ENCODE data around the gene TCTN1. TPM values are rescaled to one million over a fixed set of nuclear protein-coding genes. Genes with fewer than 3 reads are reported as not detected.

Gene TCTN1
- total RNA-seq, 2 experiments from 2014 or later, result 5.0 to 5.5 TPM

DNA sequence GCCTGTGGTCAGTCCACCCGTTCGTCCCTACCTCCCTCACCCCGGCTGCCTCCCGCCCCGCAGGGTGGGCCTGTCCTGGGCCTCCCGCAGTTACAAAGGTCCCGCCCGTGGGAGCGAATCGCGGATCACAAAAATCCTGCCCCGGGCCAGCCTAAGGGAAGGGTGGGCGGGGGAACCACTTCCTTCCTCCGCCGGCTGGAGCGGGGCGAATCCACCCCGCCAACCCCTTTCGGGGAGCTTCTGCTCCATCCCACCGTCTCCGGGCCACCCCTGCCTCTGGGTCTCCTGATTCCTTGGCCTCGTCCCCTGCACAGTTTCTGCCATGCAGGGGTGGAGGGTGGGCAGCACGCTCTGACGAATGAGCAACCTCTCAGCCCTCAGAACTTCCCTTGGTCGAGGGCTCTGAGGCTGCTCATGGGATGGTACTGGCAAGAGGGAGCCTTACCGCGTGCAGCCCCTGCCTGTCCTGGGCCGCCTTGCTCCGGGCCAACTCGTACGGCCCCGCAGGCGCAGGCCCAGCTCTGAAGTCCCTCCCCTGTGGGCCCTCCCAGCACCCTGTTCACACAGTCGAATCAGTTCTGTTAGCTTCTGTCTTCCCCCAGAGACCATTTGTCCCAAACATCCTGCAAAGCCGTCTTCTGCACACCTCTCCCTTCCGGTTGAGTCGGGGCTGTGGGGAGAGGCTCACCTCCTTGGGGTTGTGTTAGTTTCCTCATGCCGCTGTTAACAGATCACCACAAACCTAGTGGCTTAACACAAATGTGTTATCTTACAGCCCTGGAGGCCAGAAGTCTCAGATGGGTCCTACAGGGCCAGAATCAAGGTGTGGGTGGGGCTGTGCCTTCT lies 75.6 kb downstream of the TCTN1 start:
- Mint-ChIP-seq H3K4me3 (peak overlapping the region; percentile 90), H3K27me3 (no peaks in the 10 kb centered on the region), H3K36me3 (ENCODE audit: low read depth) (peaks cover 31% of the 10 kb centered on the region), H3K9me3 (no peaks in the 10 kb centered on the region), H3K4me1 (ENCODE audit: low read depth) (peaks cover 60% of the 10 kb centered on the region), H3K27ac (peak overlapping the region; percentile 74)
- peak; percentile 18 to 73 (median 49) for DNase-seq
- H3K27me3 ChIP-seq (ENCODE audit: control insufficient read depth in 1 of 2, insufficient read depth in 2 of 2, low read length in 2 of 2), result no peaks in the 10 kb centered on the region
- no peaks in the 10 kb centered on the region for H3K9me3 ChIP-seq (ENCODE audit: control insufficient read depth in 1 of 2, insufficient read depth in 1 of 2, low read length in 2 of 2)
- TF ChIP-seq, protein P1, sequence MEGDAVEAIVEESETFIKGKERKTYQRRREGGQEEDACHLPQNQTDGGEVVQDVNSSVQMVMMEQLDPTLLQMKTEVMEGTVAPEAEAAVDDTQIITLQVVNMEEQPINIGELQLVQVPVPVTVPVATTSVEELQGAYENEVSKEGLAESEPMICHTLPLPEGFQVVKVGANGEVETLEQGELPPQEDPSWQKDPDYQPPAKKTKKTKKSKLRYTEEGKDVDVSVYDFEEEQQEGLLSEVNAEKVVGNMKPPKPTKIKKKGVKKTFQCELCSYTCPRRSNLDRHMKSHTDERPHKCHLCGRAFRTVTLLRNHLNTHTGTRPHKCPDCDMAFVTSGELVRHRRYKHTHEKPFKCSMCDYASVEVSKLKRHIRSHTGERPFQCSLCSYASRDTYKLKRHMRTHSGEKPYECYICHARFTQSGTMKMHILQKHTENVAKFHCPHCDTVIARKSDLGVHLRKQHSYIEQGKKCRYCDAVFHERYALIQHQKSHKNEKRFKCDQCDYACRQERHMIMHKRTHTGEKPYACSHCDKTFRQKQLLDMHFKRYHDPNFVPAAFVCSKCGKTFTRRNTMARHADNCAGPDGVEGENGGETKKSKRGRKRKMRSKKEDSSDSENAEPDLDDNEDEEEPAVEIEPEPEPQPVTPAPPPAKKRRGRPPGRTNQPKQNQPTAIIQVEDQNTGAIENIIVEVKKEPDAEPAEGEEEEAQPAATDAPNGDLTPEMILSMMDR (IDR thresholded peaks at IDR 0.05), result no peak
- H3K27ac ChIP-seq (ENCODE audit: low read depth in 1 of 2, low read length in 2 of 2), result peak overlapping the region; percentile 44 to 50
- ChIA-PET POLR2A (interaction anchor here (0.5 to 1.5 kb wide), 12 partner anchors 10 to 292 kb away, joined by 3 to 10 read pairs (median 3); partner anchors contain the start of genes ARPC3, FAM216A, GPN3 and PPP1CC), CTCF (interaction anchor here (1.8 kb wide), 1 partner anchor 240 kb away, joined by 4 read pairs; the partner anchor contains the start of gene ARPC3)
- ATAC-seq (ENCODE audit: poor library complexity), result peak; percentile 74
- intact Hi-C loops (cut with DNase I, micrococcal nuclease), result no loop called here
- peaks cover 32% of the 10 kb centered on the region for H3K4me1 ChIP-seq (ENCODE audit: insufficient read depth, low read length)
- H3K36me3 ChIP-seq (ENCODE audit: insufficient read depth, low read length), result peaks cover 3% of the 10 kb centered on the region
- H3K4me3 ChIP-seq (ENCODE audit: low read length), result peak overlapping the region; percentile 76

GRCh38 chr12:110690127-110690430 lies 76.2 kb downstream of the TCTN1 start:
- Histone ChIP-seq H3K4me1 (ENCODE audit: insufficient read depth, low read length) (peaks cover 32% of the 10 kb centered on the region), H3K27ac (ENCODE audit: low read depth in 1 of 2, low read length in 2 of 2) (peak overlapping the region; percentile 44 to 50), H3K4me3 (ENCODE audit: low read length) (peak overlapping the region; percentile 76), H3K9me3 (ENCODE audit: control insufficient read depth in 1 of 2, insufficient read depth in 1 of 2, low read length in 2 of 2) (no peaks in the 10 kb centered on the region), H3K36me3 (ENCODE audit: insufficient read depth, low read length) (peaks cover 3% of the 10 kb centered on the region), H3K27me3 (ENCODE audit: control insufficient read depth in 1 of 2, insufficient read depth in 2 of 2, low read length in 2 of 2) (no peaks in the 10 kb centered on the region)
- peaks cover 56% of the 10 kb centered on the region for H3K4me1 Mint-ChIP-seq (ENCODE audit: low read depth)
- peaks cover 25% of the 10 kb centered on the region for H3K36me3 Mint-ChIP-seq (ENCODE audit: low read depth)
- no peaks in the 10 kb centered on the region for H3K27me3 Mint-ChIP-seq
- H3K9me3 Mint-ChIP-seq, result no peaks in the 10 kb centered on the region
- TF ChIP-seq, protein P1 (IDR thresholded peaks at IDR 0.05), result no peak
- ATAC-seq (ENCODE audit: poor library complexity) (no peak), DNase-seq (no peak)
- ChIA-PET POLR2A (interaction anchor here (0.5 to 1.5 kb wide), 10 partner anchors 11 to 292 kb away, joined by 3 to 10 read pairs (median 3); partner anchors contain the start of genes ARPC3, FAM216A, GPN3 and PPP1CC), CTCF (interaction anchor here (1.8 kb wide), 1 partner anchor 240 kb away, joined by 4 read pairs; the partner anchor contains the start of gene ARPC3)
- peak overlapping the region; percentile 90 for H3K4me3 Mint-ChIP-seq
- intact Hi-C loops (cut with DNase I, micrococcal nuclease), result no loop called here
- H3K27ac Mint-ChIP-seq, result peak overlapping the region; percentile 74

- no peak overlapping the region for H3K27ac Mint-ChIP-seq
- H3K36me3 ChIP-seq (ENCODE audit: insufficient read depth, low read length), result no peaks in the 10 kb centered on the region
- CTCF ChIA-PET, result no interaction called here
- DNase-seq, result peak in 3 of 14 experiments; percentile 17 to 49 (median 46)
- no peak for ATAC-seq (ENCODE audit: poor library complexity)
- H3K9me3 Mint-ChIP-seq, result no peaks in the 10 kb centered on the region
- H3K36me3 Mint-ChIP-seq (ENCODE audit: low read depth), result peaks cover 6% of the 10 kb centered on the region
- H3K27me3 Mint-ChIP-seq, result no peaks in the 10 kb centered on the region
- intact Hi-C loops (cut with DNase I, micrococcal nuclease), result no loop called here
- POLR2A ChIA-PET, result interaction anchor here (1.2 kb wide), 2 partner anchors 80 to 225 kb away, joined by 3 read pairs; partner anchors contain the start of gene FAM216A
- no peaks in the 10 kb centered on the region for H3K9me3 ChIP-seq (ENCODE audit: control insufficient read depth in 1 of 2, insufficient read depth in 1 of 2, low read length in 2 of 2)
- H3K4me1 Mint-ChIP-seq (ENCODE audit: low read depth), result peaks cover 38% of the 10 kb centered on the region
- TF ChIP-seq, protein P1 (IDR thresholded peaks at IDR 0.05), result no peak
- H3K4me3 ChIP-seq (ENCODE audit: low read length), result no peak overlapping the region
- H3K27me3 ChIP-seq (ENCODE audit: control insufficient read depth in 1 of 2, insufficient read depth in 2 of 2, low read length in 2 of 2), result no peaks in the 10 kb centered on the region
- H3K27ac ChIP-seq (ENCODE audit: low read depth in 1 of 2, low read length in 2 of 2), result no peak overlapping the region
- H3K4me1 ChIP-seq (ENCODE audit: insufficient read depth, low read length), result peaks cover 23% of the 10 kb centered on the region
- peak overlapping the region; percentile 43 for H3K4me3 Mint-ChIP-seq
Observed at GRCh38 chr12:110693731-110694130, 79.8 kb downstream of the TCTN1 start.
